ENCODE data around the gene C18orf63.

C18orf63 gene

GRCh38 chr18:74315464-74316256 lies at the start of gene C18orf63:
Gene C18orf63, plus strand, starts transcription at chr18:74315839. Its CDS starts 2,027 bp downstream, at chr18:74317866.
- in situ Hi-C loops (cut with HindIII; ENCODE audit: low pct_unique_long_range_greater_than_20kb, low sequenced_read_pairs): no loop called here
- TF ChIP-seq JUND (IDR thresholded peaks at IDR 0.05; ENCODE audit: low read depth): no peak
- DNase-seq (ENCODE audit: low read depth in 1 of 2, low spot score in 1 of 2): no peak

- in situ Hi-C loops (cut with HindIII; ENCODE audit: low pct_unique_long_range_greater_than_20kb, low sequenced_read_pairs): no loop called here
Observed at GRCh38 chr18:74266161-74266560, 49.5 kb upstream of the C18orf63 start.

GRCh38 chr18:74268175-74268574 lies 47.5 kb upstream of the C18orf63 start:
- in situ Hi-C loops (cut with HindIII; ENCODE audit: low pct_unique_long_range_greater_than_20kb, low sequenced_read_pairs): no loop called here
- TF ChIP-seq JUND (IDR thresholded peaks at IDR 0.05; ENCODE audit: low read depth): no peak
- no peak for DNase-seq (ENCODE audit: low read depth in 1 of 2, low spot score in 1 of 2)

More at GRCh38 chr18:74266161-74266560, 49.5 kb upstream of the C18orf63 start:
- DNase-seq (ENCODE audit: low read depth in 1 of 2, low spot score in 1 of 2): no peak
- TF ChIP-seq JUND (IDR thresholded peaks at IDR 0.05; ENCODE audit: low read depth): no peak

GRCh38 chr18:74268933-74269620 lies 46.6 kb upstream of the C18orf63 start:
- peak in 1 of 2 experiments; percentile 12 for DNase-seq (ENCODE audit: low read depth in 1 of 2, low spot score in 1 of 2)
- in situ Hi-C loops (cut with HindIII; ENCODE audit: low pct_unique_long_range_greater_than_20kb, low sequenced_read_pairs): no loop called here
- TF ChIP-seq JUND (IDR thresholded peaks at IDR 0.05; ENCODE audit: low read depth): no peak

- in situ Hi-C loops (cut with HindIII; ENCODE audit: low pct_unique_long_range_greater_than_20kb, low sequenced_read_pairs): no loop called here
- no peak for TF ChIP-seq JUND (IDR thresholded peaks at IDR 0.05; ENCODE audit: low read depth)
Observed at GRCh38 chr18:74271635-74272034, 44.0 kb upstream of the C18orf63 start.

GRCh38 chr18:74273394-74273793 lies 42.2 kb upstream of the C18orf63 start:
- DNase-seq (ENCODE audit: low read depth in 1 of 2, low spot score in 1 of 2): no peak
- in situ Hi-C loops (cut with HindIII; ENCODE audit: low pct_unique_long_range_greater_than_20kb, low sequenced_read_pairs): no loop called here
- TF ChIP-seq JUND (IDR thresholded peaks at IDR 0.05; ENCODE audit: low read depth): no peak

More at GRCh38 chr18:74271635-74272034, 44.0 kb upstream of the C18orf63 start:
- peak in 1 of 2 experiments; percentile 38 for DNase-seq (ENCODE audit: low read depth in 1 of 2, low spot score in 1 of 2)

- no peak for DNase-seq (ENCODE audit: low read depth in 1 of 2, low spot score in 1 of 2)
- in situ Hi-C loops (cut with HindIII; ENCODE audit: low pct_unique_long_range_greater_than_20kb, low sequenced_read_pairs): no loop called here
- no peak for TF ChIP-seq JUND (IDR thresholded peaks at IDR 0.05; ENCODE audit: low read depth)
Observed at GRCh38 chr18:74274700-74275099, 40.9 kb upstream of the C18orf63 start.

GRCh38 chr18:74275736-74276135 lies 39.9 kb upstream of the C18orf63 start:
- in situ Hi-C loops (cut with HindIII; ENCODE audit: low pct_unique_long_range_greater_than_20kb, low sequenced_read_pairs): no loop called here
- no peak for DNase-seq (ENCODE audit: low read depth in 1 of 2, low spot score in 1 of 2)
- TF ChIP-seq JUND (IDR thresholded peaks at IDR 0.05; ENCODE audit: low read depth): no peak

GRCh38 chr18:74276609-74277008 lies 39.0 kb upstream of the C18orf63 start:
- in situ Hi-C loops (cut with HindIII; ENCODE audit: low pct_unique_long_range_greater_than_20kb, low sequenced_read_pairs): no loop called here

GRCh38 chr18:74277296-74277695 lies 38.3 kb upstream of the C18orf63 start:
- in situ Hi-C loops (cut with HindIII; ENCODE audit: low pct_unique_long_range_greater_than_20kb, low sequenced_read_pairs): no loop called here
- DNase-seq (ENCODE audit: low read depth in 1 of 2, low spot score in 1 of 2): no peak
- TF ChIP-seq JUND (IDR thresholded peaks at IDR 0.05; ENCODE audit: low read depth): no peak

More at GRCh38 chr18:74276609-74277008, 39.0 kb upstream of the C18orf63 start:
- no peak for TF ChIP-seq JUND (IDR thresholded peaks at IDR 0.05; ENCODE audit: low read depth)
- DNase-seq (ENCODE audit: low read depth in 1 of 2, low spot score in 1 of 2): no peak

GRCh38 chr18:74278058-74278457 lies 37.6 kb upstream of the C18orf63 start:
- no peak for DNase-seq (ENCODE audit: low read depth in 1 of 2, low spot score in 1 of 2)
- in situ Hi-C loops (cut with HindIII; ENCODE audit: low pct_unique_long_range_greater_than_20kb, low sequenced_read_pairs): no loop called here
- no peak for TF ChIP-seq JUND (IDR thresholded peaks at IDR 0.05; ENCODE audit: low read depth)

GRCh38 chr18:74278983-74279382 lies 36.7 kb upstream of the C18orf63 start:
- DNase-seq (ENCODE audit: low read depth in 1 of 2, low spot score in 1 of 2): no peak
- no peak for TF ChIP-seq JUND (IDR thresholded peaks at IDR 0.05; ENCODE audit: low read depth)
- in situ Hi-C loops (cut with HindIII; ENCODE audit: low pct_unique_long_range_greater_than_20kb, low sequenced_read_pairs): no loop called here
